RWPE1 (cell line): ENCODE data around the gene TMX2.

Experiments
- CTCF ChIA-PET: fragments of 350-600 bp; sonication (Branson Sonifier 250); formaldehyde crosslinking; extraction: SDS; loops from one replicate; lab custom pipeline; 2021; lab: Yijun Ruan, JAX
- POLR2A ChIA-PET: fragments of 400-600 bp; formaldehyde crosslinking; extraction: SDS; loops from one replicate; lab custom pipeline; 2020; ENCODE audit warnings: antibody characterized with exemption; ENCODE audit not compliant: low non-redundant PET; lab: Yijun Ruan, JAX
- DNase-seq: peaks from one replicate; pipeline ENCODE4 v3.0.0; 2012; ENCODE audit warnings: low spot score
- H3K27ac ChIP-seq: fragments of 450-650 bp; 2 replicates; pipeline ENCODE4 v1.5.1; 2017
- CTCF ChIP-seq: fragments of 450-650 bp; conservative IDR thresholded peaks from 2 replicates; pipeline ENCODE4 v1.5.1; 2017; ENCODE audit warnings: low read depth, mild to moderate bottlenecking

The TMX2 gene

DNA sequence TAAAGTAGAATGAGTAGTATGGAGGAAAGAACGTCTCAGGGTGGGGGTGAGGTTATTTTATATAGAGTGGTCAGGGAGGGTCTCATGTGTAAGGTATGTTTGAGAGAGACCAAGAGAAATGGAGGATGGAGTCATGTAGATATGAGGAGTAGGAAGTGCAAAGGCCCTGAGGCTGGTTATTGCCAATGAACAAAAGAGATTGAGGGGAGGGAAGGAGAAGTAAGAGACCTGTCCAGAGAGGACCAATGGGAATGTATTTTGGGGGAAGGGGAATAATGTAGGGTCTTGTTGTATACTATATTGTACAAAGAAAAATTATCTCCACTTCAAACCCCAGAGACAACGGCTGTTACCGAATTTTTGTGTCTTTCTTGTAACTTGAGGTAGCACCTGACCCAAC, 59.0 kb downstream of the TMX2 start:
- CTCF ChIA-PET, result interaction anchor here (0.6 kb wide), 1 partner anchor 29 kb away, joined by 3 read pairs; no protein-coding TSS in a partner anchor
- POLR2A ChIA-PET, result interaction anchor here (0.6 kb wide), 1 partner anchor 22 kb away, joined by 3 read pairs; no protein-coding TSS in a partner anchor
- no peak for DNase-seq

GRCh38 chr11:57772562-57772961, 60.2 kb downstream of the TMX2 start:
- POLR2A ChIA-PET, result interaction anchor here (0.6 kb wide), 1 partner anchor 23 kb away, joined by 3 read pairs; no protein-coding TSS in a partner anchor
- no peak for TF ChIP-seq CTCF
- H3K27ac ChIP-seq, result no peak overlapping the region
- CTCF ChIA-PET, result interaction anchor here (0.6 kb wide), 1 partner anchor 804 kb away, joined by 3 read pairs; no protein-coding TSS in a partner anchor
- no peak for DNase-seq

More for the DNA sequence above, 59.0 kb downstream of the TMX2 start:
- H3K27ac ChIP-seq, result no peak overlapping the region
- TF ChIP-seq CTCF, result no peak

- DNase-seq, result no peak
Measured at GRCh38 chr11:57773026-57773598, 60.7 kb downstream of the TMX2 start.

GRCh38 chr11:57775491-57775890, 63.1 kb downstream of the TMX2 start:
- no peak for TF ChIP-seq CTCF
- DNase-seq, result no peak
- CTCF ChIA-PET, result no interaction called here
- H3K27ac ChIP-seq, result no peak overlapping the region
- POLR2A ChIA-PET, result no interaction called here

More at GRCh38 chr11:57773026-57773598, 60.7 kb downstream of the TMX2 start:
- H3K27ac ChIP-seq, result no peak overlapping the region
- ChIA-PET CTCF (no interaction called here), POLR2A (no interaction called here)
- no peak for TF ChIP-seq CTCF

GRCh38 chr11:57776031-57776521, 63.7 kb downstream of the TMX2 start:
- DNase-seq, result no peak
- TF ChIP-seq CTCF, result no peak
- POLR2A ChIA-PET, result no interaction called here
- CTCF ChIA-PET, result interaction anchor here (1.5 kb wide), 1 partner anchor 12 kb away, joined by 4 read pairs; no protein-coding TSS in a partner anchor
- H3K27ac ChIP-seq, result no peak overlapping the region

- ChIA-PET CTCF (interaction anchor here (0.9 to 1.5 kb wide), 2 partner anchors 13 to 132 kb away, joined by 3 to 4 read pairs; no protein-coding TSS in a partner anchor), POLR2A (no interaction called here)
- peak overlapping the region; percentile 86 for H3K27ac ChIP-seq
- no peak for TF ChIP-seq CTCF
- no peak for DNase-seq
Measured at GRCh38 chr11:57776577-57777210, 64.3 kb downstream of the TMX2 start.
